GM18511 (cell line): Measurements from ENCODE around the gene RBFOX2.
"Not testable (repeated sequence)": the region's sequence is repeated elsewhere in the genome, so short reads cannot be mapped to it uniquely, and the experiment has no call there.

Experiments used
- ATAC-seq: cut with Tn5 transposase; IDR thresholded peaks from one replicate; pipeline ENCODE4 v1.9.1; 2021; ENCODE audit warnings: mild to moderate bottlenecking, moderate library complexity; ENCODE audit not compliant: unreplicated experiment

RBFOX2 gene

GRCh38 chr22:35795476-35795875 is 233.1 kb downstream of the RBFOX2 start:
- no peak for ATAC-seq

- no peak for ATAC-seq
Observed at GRCh38 chr22:35792506-35792905, 236.1 kb downstream of the RBFOX2 start.

- ATAC-seq, result not testable (repeated sequence)
Observed at GRCh38 chr22:35791788-35792187, 236.8 kb downstream of the RBFOX2 start.

- no peak for ATAC-seq
Observed at GRCh38 chr22:35785181-35785923, 243.3 kb downstream of the RBFOX2 start.

DNA sequence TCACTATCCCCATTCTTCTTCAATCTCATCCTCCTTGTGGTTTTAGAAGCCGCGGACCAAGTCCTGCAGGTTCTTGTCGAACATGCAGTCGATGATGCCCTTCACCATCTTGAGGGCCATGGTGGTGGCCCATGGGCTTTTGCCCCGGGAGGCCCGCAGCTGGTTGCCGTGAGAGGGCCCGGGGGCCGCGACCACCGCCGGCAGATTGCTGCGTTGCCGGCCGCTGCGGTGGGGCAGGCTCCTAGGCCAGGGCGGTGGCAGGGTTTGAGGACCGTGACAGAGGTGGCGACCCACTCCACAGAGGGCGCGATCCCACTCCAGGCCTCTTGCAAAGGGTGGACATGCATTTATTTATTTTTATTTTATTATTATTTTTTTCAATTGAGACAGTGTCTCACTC is 244.0 kb downstream of the RBFOX2 start:
- ATAC-seq, result no peak

- no peak for ATAC-seq
Observed at GRCh38 chr22:35783943-35784614, 244.5 kb downstream of the RBFOX2 start.

DNA sequence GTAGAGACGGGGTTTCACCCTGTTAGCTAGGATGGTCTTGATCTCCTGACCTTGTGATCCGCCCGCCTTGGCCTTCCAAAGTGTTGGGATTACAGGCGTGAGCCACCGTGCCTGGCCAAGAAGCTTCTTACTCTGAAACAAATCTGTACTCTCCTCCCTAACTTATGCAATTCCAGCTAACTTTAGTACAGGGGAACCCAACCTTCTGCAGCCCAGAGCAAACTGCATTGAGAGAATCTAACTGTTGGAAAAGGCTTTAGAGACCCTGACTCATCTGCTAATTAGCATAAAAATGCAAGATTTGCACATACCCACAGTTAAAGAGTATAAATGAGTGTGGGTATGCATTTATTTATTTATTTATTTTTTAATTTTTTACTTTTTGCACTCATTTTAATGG is 246.1 kb downstream of the RBFOX2 start:
- no peak for ATAC-seq

DNA sequence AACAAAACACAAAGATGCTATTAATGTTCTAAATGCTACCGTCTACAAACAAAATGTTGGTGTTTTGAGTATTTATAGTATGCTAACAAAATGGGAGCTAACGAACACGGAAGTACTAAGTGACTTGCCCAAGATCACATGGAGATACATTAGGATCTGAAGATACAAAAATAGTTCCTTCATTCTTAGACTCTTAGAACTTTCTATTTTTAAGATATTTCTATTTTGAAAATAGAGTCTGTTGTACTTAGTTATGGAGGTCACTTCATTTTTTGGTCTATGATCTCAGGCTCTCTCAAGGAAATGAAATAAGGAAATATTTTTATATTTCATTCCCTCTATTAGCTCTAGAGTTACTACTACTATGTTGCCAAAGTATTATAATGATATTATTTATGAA is 246.7 kb downstream of the RBFOX2 start:
- no peak for ATAC-seq

DNA sequence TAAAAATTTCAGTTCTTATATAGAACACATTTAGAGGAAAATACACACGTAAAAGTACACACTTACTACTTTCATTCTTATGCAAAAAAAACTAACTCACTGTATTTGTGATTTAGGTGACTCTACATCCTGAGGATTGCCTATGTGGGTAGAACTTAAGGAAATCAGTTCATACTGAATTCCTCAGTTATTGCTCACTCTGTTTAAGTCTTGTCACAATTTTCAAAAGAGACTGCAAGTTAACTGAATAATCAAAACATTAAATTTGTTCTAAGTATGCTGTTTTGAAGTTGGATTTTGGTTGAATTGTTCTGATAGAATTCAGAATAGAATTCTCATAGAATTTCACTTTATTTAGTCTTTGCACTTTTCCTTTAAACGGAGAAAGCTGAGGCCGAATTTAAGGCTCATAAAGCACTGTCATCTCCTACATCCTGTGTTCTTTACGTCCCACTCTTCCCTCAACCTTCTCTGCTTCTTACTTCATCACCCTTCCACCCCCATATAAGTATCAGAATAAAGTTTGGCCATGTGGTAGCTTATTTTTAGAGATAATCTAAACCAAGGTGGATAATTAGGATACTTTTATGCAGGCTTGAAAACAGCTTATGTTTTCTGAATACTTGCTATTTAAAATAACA is 251.2 kb downstream of the RBFOX2 start:
- no peak for ATAC-seq

DNA sequence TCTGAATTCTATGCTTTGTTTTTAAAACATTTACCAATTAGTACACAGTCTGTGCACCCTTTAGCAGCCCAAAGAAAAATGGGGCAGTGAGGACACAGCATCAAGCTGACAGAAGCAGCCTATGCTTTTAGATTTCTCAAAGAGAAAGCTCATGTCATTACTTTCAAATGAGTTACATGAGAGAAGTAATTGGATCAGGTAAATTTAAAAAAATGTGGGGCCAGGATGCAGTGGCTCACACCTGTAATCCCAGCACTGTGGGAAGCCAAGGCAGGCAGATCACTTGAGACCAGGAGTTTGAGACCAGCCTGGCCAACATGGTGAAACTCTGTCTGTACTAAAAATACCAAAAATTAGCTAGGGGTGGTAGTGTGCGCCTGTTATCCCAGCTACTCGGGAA is 253.3 kb downstream of the RBFOX2 start:
- no peak for ATAC-seq

- ATAC-seq, result no peak
Observed at GRCh38 chr22:35769974-35770373, 258.6 kb downstream of the RBFOX2 start.

DNA sequence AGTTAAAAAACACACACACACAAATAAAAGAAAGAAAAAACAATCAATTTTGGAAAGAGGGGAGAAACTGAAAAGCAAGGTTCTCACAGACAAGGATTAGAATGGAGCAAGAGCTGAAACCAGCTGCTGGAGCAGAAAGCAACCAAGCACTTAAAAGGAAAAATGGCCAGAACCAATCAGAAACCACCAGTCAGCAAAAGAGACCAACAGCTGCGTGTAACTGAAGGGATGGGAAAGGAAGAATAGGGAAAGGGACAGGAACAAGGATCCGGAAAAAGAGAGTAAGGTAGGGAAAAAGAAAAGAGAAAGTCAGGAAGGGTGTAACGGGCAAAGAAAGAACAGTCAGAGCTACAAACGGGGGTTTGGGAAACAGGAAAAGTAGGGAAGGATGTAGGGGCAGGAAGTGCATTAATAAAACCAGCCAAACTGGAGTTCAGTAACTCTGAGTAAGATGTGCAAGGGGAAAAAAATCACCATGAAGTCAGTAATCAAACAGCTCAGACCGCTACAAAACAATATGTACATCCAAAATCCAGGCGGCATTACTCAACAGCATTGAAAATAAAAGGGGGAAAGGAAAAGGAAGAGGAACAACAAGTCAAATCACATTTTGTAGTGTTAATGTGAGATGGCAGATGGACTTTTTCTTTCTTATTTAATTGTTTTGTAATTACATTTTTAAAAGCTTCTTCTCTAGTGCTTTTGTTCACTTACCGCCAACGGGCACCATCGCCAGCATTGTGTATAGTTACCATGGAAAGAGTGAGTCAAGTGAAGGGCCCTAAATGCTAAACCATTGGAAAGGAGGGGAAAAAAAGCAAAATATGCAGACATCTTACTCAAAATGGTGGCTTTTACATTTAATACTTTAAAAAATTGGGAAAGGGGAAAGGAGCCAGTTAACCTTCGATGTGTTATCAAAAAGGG is 261.7 kb downstream of the RBFOX2 start:
- ATAC-seq, result no peak

DNA sequence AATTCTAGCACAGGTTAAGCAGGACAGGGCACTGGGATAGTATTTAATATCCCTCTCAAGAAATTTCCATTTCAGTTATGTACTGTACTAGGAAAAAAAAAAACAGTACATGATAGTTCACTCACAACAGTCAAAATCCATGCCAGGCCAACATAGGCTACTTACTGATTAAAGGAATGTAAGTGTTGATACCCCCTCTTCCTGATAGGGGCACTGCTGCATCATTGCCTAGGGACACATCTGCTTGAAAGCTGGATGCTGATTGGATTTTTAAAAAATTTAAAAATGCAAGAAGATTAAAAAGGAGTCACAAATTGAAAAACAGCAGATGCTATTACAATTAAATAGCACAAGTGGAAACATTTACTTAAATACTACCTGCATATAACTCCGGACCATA is 267.6 kb downstream of the RBFOX2 start:
- no peak for ATAC-seq

- ATAC-seq, result no peak
Observed at GRCh38 chr22:35758394-35758793, 270.2 kb downstream of the RBFOX2 start.

DNA sequence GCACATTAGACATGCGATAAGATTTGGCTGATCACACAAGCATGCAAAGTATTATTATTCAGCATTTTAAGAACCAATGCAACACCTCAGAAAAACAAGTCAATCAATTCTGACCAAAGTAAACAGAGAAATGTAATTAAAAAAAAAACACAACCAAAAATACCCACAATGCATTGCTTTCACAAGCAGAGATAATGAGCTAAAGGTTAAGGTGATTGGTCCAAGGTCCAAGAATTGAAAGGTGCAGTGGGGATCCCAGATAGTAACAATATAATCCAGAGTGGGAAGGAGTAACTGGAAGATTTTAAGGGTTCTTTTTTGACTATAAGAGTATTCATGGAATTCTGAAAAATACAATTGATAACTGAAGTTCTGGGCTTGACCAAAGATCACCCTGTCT is 271.9 kb downstream of the RBFOX2 start:
- ATAC-seq, result no peak

DNA sequence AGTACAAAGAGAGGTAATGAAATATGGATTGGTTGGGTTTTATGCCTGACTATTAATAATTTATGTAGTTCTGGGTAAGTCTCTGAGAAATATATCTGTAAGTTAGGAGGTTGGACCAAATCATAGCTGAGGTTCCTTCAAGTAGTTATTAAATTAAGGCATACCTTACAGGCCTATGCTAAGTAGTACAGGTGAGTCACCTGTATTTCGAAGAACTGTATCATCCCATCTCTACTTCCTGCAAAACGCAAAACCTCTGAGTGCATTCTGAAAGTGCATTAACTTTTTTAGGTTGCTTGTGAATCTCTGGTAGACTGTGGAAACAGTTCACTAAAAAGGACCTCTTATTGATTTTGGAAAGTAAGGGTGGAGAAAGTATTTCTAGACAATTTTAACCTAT is 273.9 kb downstream of the RBFOX2 start:
- ATAC-seq, result no peak

DNA sequence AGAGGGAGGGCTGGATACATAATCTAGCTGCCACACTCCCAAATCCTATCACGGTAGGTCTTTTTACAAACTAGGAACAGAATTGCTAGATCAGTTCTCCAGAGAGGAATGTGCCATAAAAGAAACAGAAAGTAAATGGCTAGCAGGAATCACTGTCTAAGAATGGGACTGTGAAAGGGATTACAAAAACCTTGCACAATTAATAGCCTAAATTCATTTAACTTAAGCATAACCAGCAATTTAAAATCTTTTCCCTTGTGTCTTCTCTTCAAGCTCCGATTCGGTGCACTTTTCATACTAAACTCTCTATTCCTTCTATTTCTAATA is 275.8 kb downstream of the RBFOX2 start:
- no peak for ATAC-seq

GRCh38 chr22:35752006-35752862 is 276.4 kb downstream of the RBFOX2 start:
- no peak for ATAC-seq

DNA sequence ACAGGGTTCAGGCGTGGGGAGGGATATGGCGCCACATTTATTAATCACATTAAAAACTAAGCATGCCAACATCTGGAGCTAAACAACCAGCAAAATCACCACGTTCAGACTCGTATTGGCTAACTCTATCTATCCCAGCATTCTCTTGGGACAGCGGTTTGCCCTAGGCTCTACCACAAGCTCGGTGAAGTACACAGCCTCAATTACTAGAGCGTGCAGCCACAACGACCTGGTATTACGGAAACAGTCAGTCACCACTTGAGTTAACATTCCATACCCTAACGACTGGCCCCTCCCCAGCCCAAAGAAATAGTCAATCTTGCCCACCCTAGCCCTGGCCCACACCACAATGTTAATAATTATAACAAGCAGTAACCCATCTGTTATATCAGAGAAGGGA is 278.8 kb downstream of the RBFOX2 start:
- peak; percentile 85 for ATAC-seq

DNA sequence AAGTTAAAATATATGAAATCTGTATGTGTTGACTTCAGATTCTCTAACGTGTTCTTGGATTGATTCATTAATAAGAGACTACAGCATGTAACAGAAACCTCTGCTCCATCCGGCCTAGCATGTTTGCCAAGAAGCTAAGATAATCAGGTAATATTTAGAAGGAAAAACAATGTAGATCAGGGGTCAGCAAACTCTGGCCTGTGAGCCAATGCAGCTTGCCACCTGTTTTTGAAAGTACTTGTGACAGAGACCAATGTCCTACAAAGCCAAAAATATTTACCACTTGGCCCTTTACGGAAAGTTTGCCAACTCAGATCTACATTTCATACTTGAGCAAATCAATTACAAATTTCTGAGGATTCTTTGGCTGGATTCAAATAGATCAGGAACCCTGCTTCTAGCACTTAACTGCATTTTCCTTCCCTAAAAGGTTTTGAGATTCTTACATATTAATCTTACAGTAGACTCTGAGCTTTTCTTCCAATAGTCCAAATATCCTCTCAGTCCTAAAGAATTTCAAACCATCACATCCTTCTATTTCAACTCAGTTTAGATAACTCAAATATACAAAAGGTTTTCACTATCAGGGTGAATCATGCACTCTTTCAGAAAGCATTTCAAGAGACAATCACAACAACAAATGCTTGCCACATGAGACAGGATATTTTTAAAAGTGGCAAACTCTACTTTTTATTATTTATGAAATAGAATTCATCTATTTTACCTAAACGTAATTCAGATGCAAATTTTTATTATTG is 281.5 kb downstream of the RBFOX2 start:
- ATAC-seq, result no peak
